Measurements from ENCODE around the gene PCGF2.
"Not testable (repeated sequence)": the region's sequence is repeated elsewhere in the genome, so short reads cannot be mapped to it uniquely, and the experiment has no call there.

Gene PCGF2

GRCh38 chr17:38735161-38735997 is 12.8 kb downstream of the PCGF2 start:
- DNase-seq (ENCODE audit: low spot score), result peak; percentile 71

- no peak for DNase-seq (ENCODE audit: low spot score)
These were observed 13.9 kb downstream of the PCGF2 start for GRCh38 chr17:38733982-38734973.

GRCh38 chr17:38733282-38733981 is 14.7 kb downstream of the PCGF2 start:
- DNase-seq (ENCODE audit: low spot score), result no peak

- DNase-seq (ENCODE audit: low spot score), result no peak
These were observed 15.5 kb downstream of the PCGF2 start for GRCh38 chr17:38732376-38733281.

GRCh38 chr17:38731526-38732294 is 16.4 kb downstream of the PCGF2 start:
- no peak for DNase-seq (ENCODE audit: low spot score)

GRCh38 chr17:38730526-38731379 is 17.4 kb downstream of the PCGF2 start:
- no peak for DNase-seq (ENCODE audit: low spot score)

- DNase-seq (ENCODE audit: low spot score), result peak; percentile 84
These were observed 18.1 kb downstream of the PCGF2 start, which contains the start of gene CISD3 for GRCh38 chr17:38729886-38730525. Gene CISD3 (plus strand): TSS chr17:38730341. CDS start chr17:38730359, 18 bp downstream.

- no peak for DNase-seq (ENCODE audit: low spot score)
These were observed 18.7 kb downstream of the PCGF2 start for GRCh38 chr17:38729368-38729885.

GRCh38 chr17:38728290-38728831 is 19.8 kb downstream of the PCGF2 start:
- no peak for DNase-seq (ENCODE audit: low spot score)

GRCh38 chr17:38727736-38728135 is 20.4 kb downstream of the PCGF2 start:
- DNase-seq (ENCODE audit: low spot score), result no peak

GRCh38 chr17:38726145-38726544 is 22.0 kb downstream of the PCGF2 start:
- not testable (repeated sequence) for DNase-seq (ENCODE audit: low spot score)

- no peak for DNase-seq (ENCODE audit: low spot score)
These were observed 23.1 kb downstream of the PCGF2 start for GRCh38 chr17:38725066-38725465.

GRCh38 chr17:38724337-38724988 is 23.7 kb downstream of the PCGF2 start:
- DNase-seq (ENCODE audit: low spot score), result no peak

GRCh38 chr17:38721802-38722201 is 26.3 kb downstream of the PCGF2 start:
- DNase-seq (ENCODE audit: low spot score), result no peak

- no peak for DNase-seq (ENCODE audit: low spot score)
These were observed 27.2 kb downstream of the PCGF2 start for GRCh38 chr17:38720941-38721340.

- no peak for DNase-seq (ENCODE audit: low spot score)
These were observed 28.0 kb downstream of the PCGF2 start for GRCh38 chr17:38719943-38720641.

All from hematopoietic multipotent progenitor cell treated with erythropoietin and hydrocortisone succinate and interleukin-3 and kit ligand, for 17 days (in vitro differentiated cells).